Osteoblast (primary cell): Measurements from ENCODE around the gene CDC14A. TPM values are rescaled to one million over a fixed set of nuclear protein-coding genes. Genes with fewer than 3 reads are reported as not detected.

ENCODE experiments used
- DNase-seq: peaks from one replicate; pipeline ENCODE4 v3.0.0; 2011; ENCODE audit warnings: low spot score, mixed read lengths; ENCODE audit not compliant: insufficient read length; ENCODE audit errors: missing footprints
- H2AFZ ChIP-seq: 2 replicates; pipeline ENCODE4 v1.6.0; 2011; ENCODE audit warnings: mild to moderate bottlenecking, low read length
- H3K27ac ChIP-seq: 2 replicates; pipeline ENCODE4 v1.5.1; 2011; ENCODE audit warnings: mild to moderate bottlenecking, low read depth, low read length, moderate library complexity
- H3K27me3 ChIP-seq: 2 replicates; pipeline ENCODE4 v1.6.0; 2012; ENCODE audit warnings: mild to moderate bottlenecking, control low read depth, inconsistent platforms, low read length, moderate library complexity; ENCODE audit not compliant: insufficient read depth
- H3K36me3 ChIP-seq: 2 replicates; pipeline ENCODE4 v1.5.1; 2011; ENCODE audit warnings: mild to moderate bottlenecking, low read length, control low read depth, moderate library complexity; ENCODE audit not compliant: insufficient read depth
- H3K4me1 ChIP-seq: 2 replicates; pipeline ENCODE4 v1.5.1; 2011; ENCODE audit warnings: mild to moderate bottlenecking, low read length, control low read depth, moderate library complexity; ENCODE audit not compliant: insufficient read depth
- H3K4me2 ChIP-seq: 2 replicates; pipeline ENCODE4 v1.6.0; 2011; ENCODE audit warnings: mild to moderate bottlenecking, low read length; ENCODE audit not compliant: insufficient read depth
- H3K4me3 ChIP-seq: fragments of 200-600 bp; sonication (generic); 3 replicates; pipeline ENCODE4 v1.5.1; 2012; ENCODE audit warnings: mild to moderate bottlenecking, low read length, inconsistent platforms; ENCODE audit not compliant: insufficient read depth
- H3K79me2 ChIP-seq: 2 replicates; pipeline ENCODE4 v1.6.0; 2012; ENCODE audit warnings: mild to moderate bottlenecking, low read length, control low read depth, inconsistent platforms; ENCODE audit not compliant: insufficient read depth
- H3K9me3 ChIP-seq: 2 replicates; pipeline ENCODE4 v1.5.1; 2011; ENCODE audit warnings: low read depth, low read length, control low read depth
- H4K20me1 ChIP-seq: 2 replicates; pipeline ENCODE4 v1.6.0; 2012; ENCODE audit warnings: mild to moderate bottlenecking, low read length, control low read depth; ENCODE audit not compliant: insufficient read depth
- CTCF ChIP-seq: IDR thresholded peaks from 2 replicates; pipeline ENCODE4 v1.5.1; 2011; ENCODE audit warnings: mild to moderate bottlenecking, low read depth, low read length, moderate library complexity; ENCODE audit errors: extremely low read depth
- total RNA-seq: library from RNA; depleted of rRNA; stranded (reverse); fragments of >200 nt; gene quantifications from 2 replicates; pipeline ENCODE4 v1.2.3, GENCODE V29; 2012

Gene CDC14A
- total RNA-seq, 1 donor: 6.9 TPM

- Histone ChIP-seq H3K9me3 (no peaks in the 10 kb centered on the region), H3K79me2 (no peaks in the 10 kb centered on the region), H2AFZ (no peak overlapping the region), H3K27me3 (no peaks in the 10 kb centered on the region), H3K4me2 (no peak overlapping the region), H3K4me3 (no peak overlapping the region), H3K4me1 (peaks cover 3% of the 10 kb centered on the region), H3K27ac (no peak overlapping the region), H3K36me3 (no peaks in the 10 kb centered on the region), H4K20me1 (no peaks in the 10 kb centered on the region)
- TF ChIP-seq CTCF: no peak
- no peak for DNase-seq
These were observed 149.9 kb downstream of the CDC14A start for GRCh38 chr1:100502052-100502792.

GRCh38 chr1:100506217-100506616 lies 153.9 kb downstream of the CDC14A start:
- Histone ChIP-seq H3K36me3 (no peaks in the 10 kb centered on the region), H3K27me3 (no peaks in the 10 kb centered on the region), H3K4me3 (no peak overlapping the region), H3K79me2 (no peaks in the 10 kb centered on the region), H3K9me3 (no peaks in the 10 kb centered on the region), H2AFZ (no peak overlapping the region), H3K4me2 (no peak overlapping the region), H3K4me1 (peaks cover 3% of the 10 kb centered on the region), H3K27ac (no peak overlapping the region), H4K20me1 (no peaks in the 10 kb centered on the region)
- no peak for TF ChIP-seq CTCF
- DNase-seq: no peak

GRCh38 chr1:100510451-100510850 lies 158.1 kb downstream of the CDC14A start:
- Histone ChIP-seq H3K9me3 (no peaks in the 10 kb centered on the region), H3K4me1 (peaks cover 3% of the 10 kb centered on the region), H3K27ac (no peak overlapping the region), H3K27me3 (no peaks in the 10 kb centered on the region), H2AFZ (no peak overlapping the region), H3K4me2 (no peak overlapping the region), H4K20me1 (no peaks in the 10 kb centered on the region), H3K79me2 (no peaks in the 10 kb centered on the region), H3K4me3 (no peak overlapping the region), H3K36me3 (no peaks in the 10 kb centered on the region)
- DNase-seq: no peak
- TF ChIP-seq CTCF: no peak

- Histone ChIP-seq H3K27ac (no peak overlapping the region), H2AFZ (no peak overlapping the region), H3K4me1 (peaks cover 3% of the 10 kb centered on the region), H3K9me3 (no peaks in the 10 kb centered on the region), H3K79me2 (no peaks in the 10 kb centered on the region), H3K4me3 (no peak overlapping the region), H3K36me3 (no peaks in the 10 kb centered on the region), H3K4me2 (no peak overlapping the region), H3K27me3 (no peaks in the 10 kb centered on the region), H4K20me1 (no peaks in the 10 kb centered on the region)
- no peak for DNase-seq
- no peak for TF ChIP-seq CTCF
These were observed 158.8 kb downstream of the CDC14A start for GRCh38 chr1:100511058-100511457.
